WTC11 (cell line): ENCODE results near the gene MT2A.

Source experiments
- TF ChIP-seq, protein P1 (sequence below): sonication (generic); formaldehyde crosslinking; IDR thresholded peaks from 2 replicates; pipeline ENCODE4 v1.8.1; 2023; ENCODE audit warnings: mild to moderate bottlenecking, missing genetic modification reagents, moderate library complexity
- TF ChIP-seq, protein P2 (sequence below): fragments of 200-600 bp; IDR thresholded peaks from 2 replicates; pipeline ENCODE4 v1.8.0; 2022; ENCODE audit warnings: antibody characterized with exemption
- TF ChIP-seq, protein P3 (sequence below): sonication (generic); formaldehyde crosslinking; IDR thresholded peaks from 2 replicates; pipeline ENCODE4 v1.8.0; 2022; ENCODE audit warnings: mild to moderate bottlenecking, missing genetic modification reagents
- TF ChIP-seq, protein P4 (sequence below): sonication (generic); formaldehyde crosslinking; conservative IDR thresholded peaks from 2 replicates; pipeline ENCODE4 v1.8.1; 2022; ENCODE audit warnings: mild to moderate bottlenecking, missing genetic modification reagents
- TF ChIP-seq, protein P5 (sequence below): sonication (generic); formaldehyde crosslinking; IDR thresholded peaks from 2 replicates; pipeline ENCODE4 v1.8.0; 2023; ENCODE audit warnings: mild to moderate bottlenecking, missing genetic modification reagents
- TF ChIP-seq, protein P6 (sequence below): sonication (generic); formaldehyde crosslinking; IDR thresholded peaks from 2 replicates; pipeline ENCODE4 v1.8.1; 2023; ENCODE audit warnings: mild to moderate bottlenecking, missing genetic modification reagents, borderline replicate concordance

DNA sequence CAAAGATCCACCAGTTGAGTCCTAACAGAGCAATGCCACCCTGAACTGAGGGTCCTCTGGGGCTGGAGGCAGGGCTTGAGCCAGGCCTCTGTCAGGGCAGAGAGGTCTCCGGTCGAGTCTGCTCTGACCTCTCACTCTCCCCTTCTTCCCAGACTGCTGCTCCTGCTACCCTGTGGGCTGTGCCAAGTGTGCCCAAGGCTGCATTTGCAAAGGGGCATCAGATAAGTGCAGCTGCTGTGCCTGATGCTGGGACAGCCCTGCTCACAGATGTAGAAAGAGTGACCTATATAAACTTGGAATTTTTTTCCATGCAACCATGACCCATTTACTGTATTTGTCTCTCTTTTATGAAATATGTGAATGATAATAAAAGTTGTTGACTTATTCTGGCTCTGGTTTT is 40.9 kb downstream of the MT2A start:
- TF ChIP-seq, protein P1, sequence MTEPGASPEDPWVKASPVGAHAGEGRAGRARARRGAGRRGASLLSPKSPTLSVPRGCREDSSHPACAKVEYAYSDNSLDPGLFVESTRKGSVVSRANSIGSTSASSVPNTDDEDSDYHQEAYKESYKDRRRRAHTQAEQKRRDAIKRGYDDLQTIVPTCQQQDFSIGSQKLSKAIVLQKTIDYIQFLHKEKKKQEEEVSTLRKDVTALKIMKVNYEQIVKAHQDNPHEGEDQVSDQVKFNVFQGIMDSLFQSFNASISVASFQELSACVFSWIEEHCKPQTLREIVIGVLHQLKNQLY (CRISPR knock-in tag) = no peak
- TF ChIP-seq, protein P2, sequence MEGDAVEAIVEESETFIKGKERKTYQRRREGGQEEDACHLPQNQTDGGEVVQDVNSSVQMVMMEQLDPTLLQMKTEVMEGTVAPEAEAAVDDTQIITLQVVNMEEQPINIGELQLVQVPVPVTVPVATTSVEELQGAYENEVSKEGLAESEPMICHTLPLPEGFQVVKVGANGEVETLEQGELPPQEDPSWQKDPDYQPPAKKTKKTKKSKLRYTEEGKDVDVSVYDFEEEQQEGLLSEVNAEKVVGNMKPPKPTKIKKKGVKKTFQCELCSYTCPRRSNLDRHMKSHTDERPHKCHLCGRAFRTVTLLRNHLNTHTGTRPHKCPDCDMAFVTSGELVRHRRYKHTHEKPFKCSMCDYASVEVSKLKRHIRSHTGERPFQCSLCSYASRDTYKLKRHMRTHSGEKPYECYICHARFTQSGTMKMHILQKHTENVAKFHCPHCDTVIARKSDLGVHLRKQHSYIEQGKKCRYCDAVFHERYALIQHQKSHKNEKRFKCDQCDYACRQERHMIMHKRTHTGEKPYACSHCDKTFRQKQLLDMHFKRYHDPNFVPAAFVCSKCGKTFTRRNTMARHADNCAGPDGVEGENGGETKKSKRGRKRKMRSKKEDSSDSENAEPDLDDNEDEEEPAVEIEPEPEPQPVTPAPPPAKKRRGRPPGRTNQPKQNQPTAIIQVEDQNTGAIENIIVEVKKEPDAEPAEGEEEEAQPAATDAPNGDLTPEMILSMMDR = no peak
- TF ChIP-seq, protein P3, sequence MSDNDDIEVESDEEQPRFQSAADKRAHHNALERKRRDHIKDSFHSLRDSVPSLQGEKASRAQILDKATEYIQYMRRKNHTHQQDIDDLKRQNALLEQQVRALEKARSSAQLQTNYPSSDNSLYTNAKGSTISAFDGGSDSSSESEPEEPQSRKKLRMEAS (CRISPR knock-in tag) = no peak
- TF ChIP-seq, protein P4, sequence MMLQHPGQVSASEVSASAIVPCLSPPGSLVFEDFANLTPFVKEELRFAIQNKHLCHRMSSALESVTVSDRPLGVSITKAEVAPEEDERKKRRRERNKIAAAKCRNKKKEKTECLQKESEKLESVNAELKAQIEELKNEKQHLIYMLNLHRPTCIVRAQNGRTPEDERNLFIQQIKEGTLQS (CRISPR knock-in tag) = no peak
- TF ChIP-seq, protein P5, sequence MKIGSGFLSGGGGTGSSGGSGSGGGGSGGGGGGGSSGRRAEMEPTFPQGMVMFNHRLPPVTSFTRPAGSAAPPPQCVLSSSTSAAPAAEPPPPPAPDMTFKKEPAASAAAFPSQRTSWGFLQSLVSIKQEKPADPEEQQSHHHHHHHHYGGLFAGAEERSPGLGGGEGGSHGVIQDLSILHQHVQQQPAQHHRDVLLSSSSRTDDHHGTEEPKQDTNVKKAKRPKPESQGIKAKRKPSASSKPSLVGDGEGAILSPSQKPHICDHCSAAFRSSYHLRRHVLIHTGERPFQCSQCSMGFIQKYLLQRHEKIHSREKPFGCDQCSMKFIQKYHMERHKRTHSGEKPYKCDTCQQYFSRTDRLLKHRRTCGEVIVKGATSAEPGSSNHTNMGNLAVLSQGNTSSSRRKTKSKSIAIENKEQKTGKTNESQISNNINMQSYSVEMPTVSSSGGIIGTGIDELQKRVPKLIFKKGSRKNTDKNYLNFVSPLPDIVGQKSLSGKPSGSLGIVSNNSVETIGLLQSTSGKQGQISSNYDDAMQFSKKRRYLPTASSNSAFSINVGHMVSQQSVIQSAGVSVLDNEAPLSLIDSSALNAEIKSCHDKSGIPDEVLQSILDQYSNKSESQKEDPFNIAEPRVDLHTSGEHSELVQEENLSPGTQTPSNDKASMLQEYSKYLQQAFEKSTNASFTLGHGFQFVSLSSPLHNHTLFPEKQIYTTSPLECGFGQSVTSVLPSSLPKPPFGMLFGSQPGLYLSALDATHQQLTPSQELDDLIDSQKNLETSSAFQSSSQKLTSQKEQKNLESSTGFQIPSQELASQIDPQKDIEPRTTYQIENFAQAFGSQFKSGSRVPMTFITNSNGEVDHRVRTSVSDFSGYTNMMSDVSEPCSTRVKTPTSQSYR (CRISPR knock-in tag) = no peak
- TF ChIP-seq, protein P6, sequence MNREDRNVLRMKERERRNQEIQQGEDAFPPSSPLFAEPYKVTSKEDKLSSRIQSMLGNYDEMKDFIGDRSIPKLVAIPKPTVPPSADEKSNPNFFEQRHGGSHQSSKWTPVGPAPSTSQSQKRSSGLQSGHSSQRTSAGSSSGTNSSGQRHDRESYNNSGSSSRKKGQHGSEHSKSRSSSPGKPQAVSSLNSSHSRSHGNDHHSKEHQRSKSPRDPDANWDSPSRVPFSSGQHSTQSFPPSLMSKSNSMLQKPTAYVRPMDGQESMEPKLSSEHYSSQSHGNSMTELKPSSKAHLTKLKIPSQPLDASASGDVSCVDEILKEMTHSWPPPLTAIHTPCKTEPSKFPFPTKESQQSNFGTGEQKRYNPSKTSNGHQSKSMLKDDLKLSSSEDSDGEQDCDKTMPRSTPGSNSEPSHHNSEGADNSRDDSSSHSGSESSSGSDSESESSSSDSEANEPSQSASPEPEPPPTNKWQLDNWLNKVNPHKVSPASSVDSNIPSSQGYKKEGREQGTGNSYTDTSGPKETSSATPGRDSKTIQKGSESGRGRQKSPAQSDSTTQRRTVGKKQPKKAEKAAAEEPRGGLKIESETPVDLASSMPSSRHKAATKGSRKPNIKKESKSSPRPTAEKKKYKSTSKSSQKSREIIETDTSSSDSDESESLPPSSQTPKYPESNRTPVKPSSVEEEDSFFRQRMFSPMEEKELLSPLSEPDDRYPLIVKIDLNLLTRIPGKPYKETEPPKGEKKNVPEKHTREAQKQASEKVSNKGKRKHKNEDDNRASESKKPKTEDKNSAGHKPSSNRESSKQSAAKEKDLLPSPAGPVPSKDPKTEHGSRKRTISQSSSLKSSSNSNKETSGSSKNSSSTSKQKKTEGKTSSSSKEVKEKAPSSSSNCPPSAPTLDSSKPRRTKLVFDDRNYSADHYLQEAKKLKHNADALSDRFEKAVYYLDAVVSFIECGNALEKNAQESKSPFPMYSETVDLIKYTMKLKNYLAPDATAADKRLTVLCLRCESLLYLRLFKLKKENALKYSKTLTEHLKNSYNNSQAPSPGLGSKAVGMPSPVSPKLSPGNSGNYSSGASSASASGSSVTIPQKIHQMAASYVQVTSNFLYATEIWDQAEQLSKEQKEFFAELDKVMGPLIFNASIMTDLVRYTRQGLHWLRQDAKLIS (CRISPR knock-in tag) = no peak
